GM23338 (cell line): ENCODE results near the gene KRT17. TPM values are rescaled to one million over a fixed set of nuclear protein-coding genes. Genes with fewer than 3 reads are reported as not detected.

Experiments used
- ATAC-seq: fragments of 200-7000 bp; cut with Tn5 transposase; 3 replicates; pipeline ENCODE4 v1.9.1; 2020
- DNase-seq: peaks from one replicate; pipeline ENCODE4 v3.0.0-alpha.2; 2015; ENCODE audit warnings: low spot score
- H2AFZ ChIP-seq: fragments of 200-600 bp; sonication (generic); 2 replicates; pipeline ENCODE4 v1.8.0; 2016; ENCODE audit warnings: antibody characterized with exemption, mild to moderate bottlenecking, moderate library complexity
- H3F3A ChIP-seq: fragments of 200-600 bp; sonication (generic); replicated peaks from 2 replicates; pipeline ENCODE4 v1.8.0; 2017; ENCODE audit warnings: antibody characterized with exemption, mixed run types, low read depth
- H3K27ac ChIP-seq: fragments of 200-600 bp; sonication (generic); 2 replicates; pipeline ENCODE4 v1.6.1; 2016; ENCODE audit warnings: low read depth
- H3K27me3 ChIP-seq: fragments of 200-600 bp; sonication (generic); 2 replicates; pipeline ENCODE4 v1.8.0; 2016; ENCODE audit warnings: mild to moderate bottlenecking, mixed run types, moderate library complexity; ENCODE audit not compliant: insufficient read depth
- H3K36me3 ChIP-seq: fragments of 200-600 bp; sonication (generic); 2 replicates; pipeline ENCODE4 v1.8.0; 2016; ENCODE audit warnings: mild to moderate bottlenecking; ENCODE audit not compliant: insufficient read depth
- H3K4me1 ChIP-seq: fragments of 200-600 bp; sonication (generic); 2 replicates; pipeline ENCODE4 v1.8.0; 2016; ENCODE audit warnings: mild to moderate bottlenecking, moderate library complexity; ENCODE audit not compliant: insufficient read depth
- H3K4me2 ChIP-seq: fragments of 200-600 bp; sonication (generic); 2 replicates; pipeline ENCODE4 v1.7.1; 2017; ENCODE audit warnings: mixed run types
- H3K4me3 ChIP-seq: fragments of 200-600 bp; sonication (generic); 2 replicates; pipeline ENCODE4 v1.6.1; 2016; ENCODE audit warnings: mixed run types
- H3K79me2 ChIP-seq: fragments of 200-600 bp; sonication (generic); replicated peaks from 2 replicates; pipeline ENCODE4 v1.8.0; 2017; ENCODE audit warnings: mild to moderate bottlenecking; ENCODE audit not compliant: insufficient read depth
- H3K9me2 ChIP-seq: fragments of 200-600 bp; sonication (generic); 2 replicates; pipeline ENCODE4 v1.8.0; 2017; ENCODE audit not compliant: insufficient read depth
- H4K20me1 ChIP-seq: fragments of 200-600 bp; sonication (generic); replicated peaks from 2 replicates; pipeline ENCODE4 v1.8.0; 2017; ENCODE audit warnings: mild to moderate bottlenecking; ENCODE audit not compliant: insufficient read depth
- H3K27ac Mint-ChIP-seq: 2 replicates; pipeline ENCODE4 v1.8.0; 2020; ENCODE audit warnings: inconsistent platforms, mild to moderate bottlenecking, moderate library complexity, mixed read lengths
- H3K27me3 Mint-ChIP-seq: 3 replicates; pipeline ENCODE4 v1.8.0; 2022; ENCODE audit warnings: low read depth, mild to moderate bottlenecking, moderate library complexity, mixed read lengths, inconsistent platforms; ENCODE audit not compliant: insufficient read depth, poor library complexity
- H3K36me3 Mint-ChIP-seq: 3 replicates; pipeline ENCODE4 v1.8.0; 2021; ENCODE audit warnings: low read depth, mild to moderate bottlenecking, inconsistent platforms, moderate library complexity, mixed read lengths
- H3K4me1 Mint-ChIP-seq: 3 replicates; pipeline ENCODE4 v1.8.0; 2020; ENCODE audit warnings: mild to moderate bottlenecking, inconsistent platforms, mixed read lengths
- H3K4me3 Mint-ChIP-seq: 3 replicates; pipeline ENCODE4 v1.8.0; 2021; ENCODE audit warnings: moderate library complexity, mild to moderate bottlenecking, inconsistent platforms, mixed read lengths
- H3K9me3 Mint-ChIP-seq: 3 replicates; pipeline ENCODE4 v1.8.0; 2020; ENCODE audit warnings: moderate library complexity, mild to moderate bottlenecking, inconsistent platforms, mixed read lengths
- CREB1 ChIP-seq: fragments of 250-450 bp; sonication (Bioruptor Pico); IDR thresholded peaks from 2 replicates; pipeline ENCODE4 v1.5.0; 2020; ENCODE audit warnings: low read depth, mild to moderate bottlenecking, moderate library complexity
- EZH2 ChIP-seq: fragments of 200-600 bp; sonication (generic); IDR thresholded peaks from one replicate; pipeline ENCODE4 v1.8.0; 2017; ENCODE audit warnings: antibody characterized with exemption, mild to moderate bottlenecking, low read depth; ENCODE audit not compliant: unreplicated experiment
- EZH2phosphoT487 ChIP-seq: fragments of 200-600 bp; sonication (generic); IDR thresholded peaks from one replicate; pipeline ENCODE4 v1.8.1; 2018; ENCODE audit warnings: antibody characterized with exemption; ENCODE audit not compliant: unreplicated experiment
- JUNB ChIP-seq: IDR thresholded peaks from one replicate; pipeline ENCODE4 v1.6.1; 2016; ENCODE audit warnings: antibody characterized with exemption; ENCODE audit not compliant: unreplicated experiment
- NANOG ChIP-seq: IDR thresholded peaks from 2 replicates; pipeline ENCODE4 v1.6.1; 2016; ENCODE audit warnings: antibody characterized with exemption, borderline replicate concordance
- STAT1 ChIP-seq: IDR thresholded peaks from one replicate; pipeline ENCODE4 v1.6.1; 2016; ENCODE audit warnings: antibody characterized with exemption; ENCODE audit not compliant: unreplicated experiment
- ZNF114 ChIP-seq: fragments of 250-450 bp; sonication (Bioruptor Pico); IDR thresholded peaks from 2 replicates; pipeline ENCODE4 v1.5.0; 2020; ENCODE audit warnings: mild to moderate bottlenecking, moderate library complexity
- polyA plus RNA-seq: library from polyadenylated mRNA; unstranded; fragments of >200 nt; fragmentation: Nextera tagmentation; extraction: Ambion mirVana; gene quantifications from 2 replicates; pipeline ENCODE4 v1.2.1, GENCODE V29; 2016
- total RNA-seq: library from RNA; depleted of rRNA; stranded (reverse); fragments of >200 nt; shearing (Covaris generic); gene quantifications from 2 replicates; pipeline ENCODE4 v1.2.3, GENCODE V29; 2014
- TF ChIP-seq, protein P1 (sequence below): IDR thresholded peaks from one replicate; pipeline ENCODE4 v1.6.1; 2018; ENCODE audit warnings: antibody characterized with exemption; ENCODE audit not compliant: unreplicated experiment
- TF ChIP-seq, protein P2 (sequence below), 2 experiments: fragments of 200-600 bp in 1 of 2; sonication (generic) in 1 of 2; conservative IDR thresholded peaks; 2 replicates each; pipeline versions ENCODE4 v1.5.1 to v1.6.1; 2016 to 2017; ENCODE audit warnings: antibody characterized with exemption in 2 of 2, low read depth in 2 of 2, mild to moderate bottlenecking in 2 of 2, moderate library complexity in 1 of 2
- TF ChIP-seq, protein P3 (sequence below): fragments of 250-450 bp; sonication (Bioruptor Pico); IDR thresholded peaks from 2 replicates; pipeline ENCODE4 v1.5.0; 2020; ENCODE audit warnings: mild to moderate bottlenecking, moderate library complexity
- TF ChIP-seq, protein P4 (sequence below): IDR thresholded peaks from 2 replicates; pipeline ENCODE4 v1.6.1; 2016; ENCODE audit warnings: antibody characterized with exemption

KRT17 gene
- total and polyA plus RNA-seq, 2 experiments from 2014 or later: 0.63 to 1.8 TPM

DNA sequence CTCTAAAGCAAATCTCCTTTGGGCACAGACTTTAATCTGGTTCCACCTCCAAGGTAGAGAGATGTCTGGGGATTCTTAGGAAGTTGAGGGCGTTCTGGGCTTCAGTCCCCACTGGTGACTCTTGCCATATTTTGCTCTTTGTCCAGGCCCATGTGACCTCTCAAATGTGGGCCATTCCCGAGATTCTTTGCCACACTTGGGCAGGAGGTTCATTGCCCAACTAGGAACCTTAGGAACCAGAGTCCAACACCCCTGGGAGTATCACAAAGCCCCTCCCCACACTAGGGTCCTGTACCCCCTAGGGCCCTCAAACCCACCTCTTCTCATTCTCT, 44.2 kb downstream of the KRT17 start:
- Mint-ChIP-seq H3K27me3 (peaks cover 17% of the 10 kb centered on the region), H3K36me3 (no peaks in the 10 kb centered on the region; the same call in 2 of the 3 replicates), H3K4me1 (peaks cover 7% of the 10 kb centered on the region; the same call in 2 of the 3 replicates), H3K27ac (no peak overlapping the region), H3K4me3 (peak overlapping the region; percentile 46; the same call in 2 of the 3 replicates), H3K9me3 (peaks cover 3% of the 10 kb centered on the region; the same call in 1 of the 3 replicates)
- Histone ChIP-seq H3K4me2 (no peak overlapping the region), H3K36me3 (no peaks in the 10 kb centered on the region), H4K20me1 (no peaks in the 10 kb centered on the region), H3K4me1 (peaks cover 3% of the 10 kb centered on the region; the same call in 1 of the 2 replicates), H3K79me2 (no peaks in the 10 kb centered on the region), H3K27ac (no peak overlapping the region), H3K9me2 (peaks cover 10% of the 10 kb centered on the region), H3F3A (no peaks in the 10 kb centered on the region; the same call in 1 of the 2 replicates), H2AFZ (peak overlapping the region; percentile 93; the same call in 1 of the 2 replicates), H3K27me3 (no peaks in the 10 kb centered on the region), H3K4me3 (no peak overlapping the region)
- ATAC-seq (no peak), DNase-seq (no peak)
- TF ChIP-seq, protein P1, sequence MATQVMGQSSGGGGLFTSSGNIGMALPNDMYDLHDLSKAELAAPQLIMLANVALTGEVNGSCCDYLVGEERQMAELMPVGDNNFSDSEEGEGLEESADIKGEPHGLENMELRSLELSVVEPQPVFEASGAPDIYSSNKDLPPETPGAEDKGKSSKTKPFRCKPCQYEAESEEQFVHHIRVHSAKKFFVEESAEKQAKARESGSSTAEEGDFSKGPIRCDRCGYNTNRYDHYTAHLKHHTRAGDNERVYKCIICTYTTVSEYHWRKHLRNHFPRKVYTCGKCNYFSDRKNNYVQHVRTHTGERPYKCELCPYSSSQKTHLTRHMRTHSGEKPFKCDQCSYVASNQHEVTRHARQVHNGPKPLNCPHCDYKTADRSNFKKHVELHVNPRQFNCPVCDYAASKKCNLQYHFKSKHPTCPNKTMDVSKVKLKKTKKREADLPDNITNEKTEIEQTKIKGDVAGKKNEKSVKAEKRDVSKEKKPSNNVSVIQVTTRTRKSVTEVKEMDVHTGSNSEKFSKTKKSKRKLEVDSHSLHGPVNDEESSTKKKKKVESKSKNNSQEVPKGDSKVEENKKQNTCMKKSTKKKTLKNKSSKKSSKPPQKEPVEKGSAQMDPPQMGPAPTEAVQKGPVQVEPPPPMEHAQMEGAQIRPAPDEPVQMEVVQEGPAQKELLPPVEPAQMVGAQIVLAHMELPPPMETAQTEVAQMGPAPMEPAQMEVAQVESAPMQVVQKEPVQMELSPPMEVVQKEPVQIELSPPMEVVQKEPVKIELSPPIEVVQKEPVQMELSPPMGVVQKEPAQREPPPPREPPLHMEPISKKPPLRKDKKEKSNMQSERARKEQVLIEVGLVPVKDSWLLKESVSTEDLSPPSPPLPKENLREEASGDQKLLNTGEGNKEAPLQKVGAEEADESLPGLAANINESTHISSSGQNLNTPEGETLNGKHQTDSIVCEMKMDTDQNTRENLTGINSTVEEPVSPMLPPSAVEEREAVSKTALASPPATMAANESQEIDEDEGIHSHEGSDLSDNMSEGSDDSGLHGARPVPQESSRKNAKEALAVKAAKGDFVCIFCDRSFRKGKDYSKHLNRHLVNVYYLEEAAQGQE: no peak
- TF ChIP-seq EZH2 (no peak), NANOG (no peak), JUNB (no peak), STAT1 (no peak), EZH2phosphoT487 (no peak), CREB1 (CRISPR knock-in tag) (no peak), ZNF114 (CRISPR knock-in tag) (no peak)
- TF ChIP-seq, protein P2, sequence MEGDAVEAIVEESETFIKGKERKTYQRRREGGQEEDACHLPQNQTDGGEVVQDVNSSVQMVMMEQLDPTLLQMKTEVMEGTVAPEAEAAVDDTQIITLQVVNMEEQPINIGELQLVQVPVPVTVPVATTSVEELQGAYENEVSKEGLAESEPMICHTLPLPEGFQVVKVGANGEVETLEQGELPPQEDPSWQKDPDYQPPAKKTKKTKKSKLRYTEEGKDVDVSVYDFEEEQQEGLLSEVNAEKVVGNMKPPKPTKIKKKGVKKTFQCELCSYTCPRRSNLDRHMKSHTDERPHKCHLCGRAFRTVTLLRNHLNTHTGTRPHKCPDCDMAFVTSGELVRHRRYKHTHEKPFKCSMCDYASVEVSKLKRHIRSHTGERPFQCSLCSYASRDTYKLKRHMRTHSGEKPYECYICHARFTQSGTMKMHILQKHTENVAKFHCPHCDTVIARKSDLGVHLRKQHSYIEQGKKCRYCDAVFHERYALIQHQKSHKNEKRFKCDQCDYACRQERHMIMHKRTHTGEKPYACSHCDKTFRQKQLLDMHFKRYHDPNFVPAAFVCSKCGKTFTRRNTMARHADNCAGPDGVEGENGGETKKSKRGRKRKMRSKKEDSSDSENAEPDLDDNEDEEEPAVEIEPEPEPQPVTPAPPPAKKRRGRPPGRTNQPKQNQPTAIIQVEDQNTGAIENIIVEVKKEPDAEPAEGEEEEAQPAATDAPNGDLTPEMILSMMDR (conservative IDR thresholded peaks at IDR 0.05; ENCODE audit: low read depth in 2 of 2): no peak
- TF ChIP-seq, protein P3, sequence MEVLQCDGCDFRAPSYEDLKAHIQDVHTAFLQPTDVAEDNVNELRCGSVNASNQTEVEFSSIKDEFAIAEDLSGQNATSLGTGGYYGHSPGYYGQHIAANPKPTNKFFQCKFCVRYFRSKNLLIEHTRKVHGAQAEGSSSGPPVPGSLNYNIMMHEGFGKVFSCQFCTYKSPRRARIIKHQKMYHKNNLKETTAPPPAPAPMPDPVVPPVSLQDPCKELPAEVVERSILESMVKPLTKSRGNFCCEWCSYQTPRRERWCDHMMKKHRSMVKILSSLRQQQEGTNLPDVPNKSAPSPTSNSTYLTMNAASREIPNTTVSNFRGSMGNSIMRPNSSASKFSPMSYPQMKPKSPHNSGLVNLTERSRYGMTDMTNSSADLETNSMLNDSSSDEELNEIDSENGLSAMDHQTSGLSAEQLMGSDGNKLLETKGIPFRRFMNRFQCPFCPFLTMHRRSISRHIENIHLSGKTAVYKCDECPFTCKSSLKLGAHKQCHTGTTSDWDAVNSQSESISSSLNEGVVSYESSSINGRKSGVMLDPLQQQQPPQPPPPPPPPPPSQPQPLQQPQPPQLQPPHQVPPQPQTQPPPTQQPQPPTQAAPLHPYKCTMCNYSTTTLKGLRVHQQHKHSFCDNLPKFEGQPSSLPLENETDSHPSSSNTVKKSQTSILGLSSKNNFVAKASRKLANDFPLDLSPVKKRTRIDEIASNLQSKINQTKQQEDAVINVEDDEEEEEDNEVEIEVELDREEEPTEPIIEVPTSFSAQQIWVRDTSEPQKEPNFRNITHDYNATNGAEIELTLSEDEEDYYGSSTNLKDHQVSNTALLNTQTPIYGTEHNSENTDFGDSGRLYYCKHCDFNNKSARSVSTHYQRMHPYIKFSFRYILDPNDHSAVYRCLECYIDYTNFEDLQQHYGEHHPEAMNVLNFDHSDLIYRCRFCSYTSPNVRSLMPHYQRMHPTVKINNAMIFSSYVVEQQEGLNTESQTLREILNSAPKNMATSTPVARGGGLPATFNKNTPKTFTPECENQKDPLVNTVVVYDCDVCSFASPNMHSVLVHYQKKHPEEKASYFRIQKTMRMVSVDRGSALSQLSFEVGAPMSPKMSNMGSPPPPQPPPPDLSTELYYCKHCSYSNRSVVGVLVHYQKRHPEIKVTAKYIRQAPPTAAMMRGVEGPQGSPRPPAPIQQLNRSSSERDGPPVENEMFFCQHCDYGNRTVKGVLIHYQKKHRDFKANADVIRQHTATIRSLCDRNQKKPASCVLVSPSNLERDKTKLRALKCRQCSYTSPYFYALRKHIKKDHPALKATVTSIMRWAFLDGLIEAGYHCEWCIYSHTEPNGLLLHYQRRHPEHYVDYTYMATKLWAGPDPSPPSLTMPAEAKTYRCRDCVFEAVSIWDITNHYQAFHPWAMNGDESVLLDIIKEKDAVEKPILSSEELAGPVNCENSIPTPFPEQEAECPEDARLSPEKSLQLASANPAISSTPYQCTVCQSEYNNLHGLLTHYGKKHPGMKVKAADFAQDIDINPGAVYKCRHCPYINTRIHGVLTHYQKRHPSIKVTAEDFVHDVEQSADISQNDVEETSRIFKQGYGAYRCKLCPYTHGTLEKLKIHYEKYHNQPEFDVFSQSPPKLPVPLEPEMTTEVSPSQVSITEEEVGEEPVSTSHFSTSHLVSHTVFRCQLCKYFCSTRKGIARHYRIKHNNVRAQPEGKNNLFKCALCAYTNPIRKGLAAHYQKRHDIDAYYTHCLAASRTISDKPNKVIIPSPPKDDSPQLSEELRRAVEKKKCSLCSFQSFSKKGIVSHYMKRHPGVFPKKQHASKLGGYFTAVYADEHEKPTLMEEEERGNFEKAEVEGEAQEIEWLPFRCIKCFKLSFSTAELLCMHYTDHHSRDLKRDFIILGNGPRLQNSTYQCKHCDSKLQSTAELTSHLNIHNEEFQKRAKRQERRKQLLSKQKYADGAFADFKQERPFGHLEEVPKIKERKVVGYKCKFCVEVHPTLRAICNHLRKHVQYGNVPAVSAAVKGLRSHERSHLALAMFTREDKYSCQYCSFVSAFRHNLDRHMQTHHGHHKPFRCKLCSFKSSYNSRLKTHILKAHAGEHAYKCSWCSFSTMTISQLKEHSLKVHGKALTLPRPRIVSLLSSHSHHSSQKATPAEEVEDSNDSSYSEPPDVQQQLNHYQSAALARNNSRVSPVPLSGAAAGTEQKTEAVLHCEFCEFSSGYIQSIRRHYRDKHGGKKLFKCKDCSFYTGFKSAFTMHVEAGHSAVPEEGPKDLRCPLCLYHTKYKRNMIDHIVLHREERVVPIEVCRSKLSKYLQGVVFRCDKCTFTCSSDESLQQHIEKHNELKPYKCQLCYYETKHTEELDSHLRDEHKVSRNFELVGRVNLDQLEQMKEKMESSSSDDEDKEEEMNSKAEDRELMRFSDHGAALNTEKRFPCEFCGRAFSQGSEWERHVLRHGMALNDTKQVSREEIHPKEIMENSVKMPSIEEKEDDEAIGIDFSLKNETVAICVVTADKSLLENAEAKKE (CRISPR knock-in tag): no peak
- TF ChIP-seq, protein P4, sequence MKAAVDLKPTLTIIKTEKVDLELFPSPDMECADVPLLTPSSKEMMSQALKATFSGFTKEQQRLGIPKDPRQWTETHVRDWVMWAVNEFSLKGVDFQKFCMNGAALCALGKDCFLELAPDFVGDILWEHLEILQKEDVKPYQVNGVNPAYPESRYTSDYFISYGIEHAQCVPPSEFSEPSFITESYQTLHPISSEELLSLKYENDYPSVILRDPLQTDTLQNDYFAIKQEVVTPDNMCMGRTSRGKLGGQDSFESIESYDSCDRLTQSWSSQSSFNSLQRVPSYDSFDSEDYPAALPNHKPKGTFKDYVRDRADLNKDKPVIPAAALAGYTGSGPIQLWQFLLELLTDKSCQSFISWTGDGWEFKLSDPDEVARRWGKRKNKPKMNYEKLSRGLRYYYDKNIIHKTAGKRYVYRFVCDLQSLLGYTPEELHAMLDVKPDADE: no peak
